ENCODE data around the gene C4orf54.

DNA sequence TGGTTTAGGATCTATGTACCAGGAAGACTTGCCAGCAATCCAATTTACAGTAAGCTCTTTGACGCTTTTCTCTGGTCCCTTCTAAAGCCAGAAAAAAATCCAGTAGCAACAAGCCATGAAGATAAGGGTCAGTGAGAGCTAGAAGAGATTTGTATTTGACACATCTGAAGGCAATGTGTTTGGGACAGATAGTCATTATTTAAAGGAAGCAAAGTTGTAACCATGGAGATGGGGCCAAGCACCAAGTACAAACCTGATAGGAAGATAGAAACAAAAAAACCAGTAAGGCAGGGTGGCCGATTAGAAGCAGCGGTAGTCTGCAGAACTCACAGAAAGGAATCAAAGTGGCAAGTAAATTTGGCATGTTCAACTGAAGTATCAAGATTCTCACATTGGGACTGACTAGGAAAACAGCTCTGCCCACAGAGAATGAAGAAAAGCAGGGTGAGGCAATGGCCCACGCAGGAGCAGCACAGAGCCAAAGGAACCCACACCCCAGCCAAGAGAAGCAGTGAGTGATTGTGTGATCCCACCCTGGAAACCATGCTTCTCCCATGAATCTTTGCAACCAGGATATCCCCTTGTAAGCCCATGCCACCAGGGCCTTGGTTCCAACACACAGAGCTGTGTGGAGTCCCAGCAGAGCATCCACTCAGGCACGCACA, 12.9 kb upstream of the C4orf54 start:
- TF ChIP-seq, protein P1, sequence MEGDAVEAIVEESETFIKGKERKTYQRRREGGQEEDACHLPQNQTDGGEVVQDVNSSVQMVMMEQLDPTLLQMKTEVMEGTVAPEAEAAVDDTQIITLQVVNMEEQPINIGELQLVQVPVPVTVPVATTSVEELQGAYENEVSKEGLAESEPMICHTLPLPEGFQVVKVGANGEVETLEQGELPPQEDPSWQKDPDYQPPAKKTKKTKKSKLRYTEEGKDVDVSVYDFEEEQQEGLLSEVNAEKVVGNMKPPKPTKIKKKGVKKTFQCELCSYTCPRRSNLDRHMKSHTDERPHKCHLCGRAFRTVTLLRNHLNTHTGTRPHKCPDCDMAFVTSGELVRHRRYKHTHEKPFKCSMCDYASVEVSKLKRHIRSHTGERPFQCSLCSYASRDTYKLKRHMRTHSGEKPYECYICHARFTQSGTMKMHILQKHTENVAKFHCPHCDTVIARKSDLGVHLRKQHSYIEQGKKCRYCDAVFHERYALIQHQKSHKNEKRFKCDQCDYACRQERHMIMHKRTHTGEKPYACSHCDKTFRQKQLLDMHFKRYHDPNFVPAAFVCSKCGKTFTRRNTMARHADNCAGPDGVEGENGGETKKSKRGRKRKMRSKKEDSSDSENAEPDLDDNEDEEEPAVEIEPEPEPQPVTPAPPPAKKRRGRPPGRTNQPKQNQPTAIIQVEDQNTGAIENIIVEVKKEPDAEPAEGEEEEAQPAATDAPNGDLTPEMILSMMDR (IDR thresholded peaks at IDR 0.05), result no peak
- no peak for TF ChIP-seq EP300 (IDR thresholded peaks at IDR 0.05)

All from tibial nerve (tissue), 4 donors.